Activated CD4-positive, alpha-beta T cell treated with anti-CD3 and anti-CD28 coated beads for 36 hours (primary cell): ENCODE results near the gene TRIM9. TPM values are rescaled to one million over a fixed set of nuclear protein-coding genes. Genes with fewer than 3 reads are reported as not detected.

Source experiments
- ATAC-seq: fragments of 200-7000 bp; cut with Tn5 transposase; one replicate; pipeline ENCODE4 v1.10.0; 2021; ENCODE audit warnings: mild to moderate bottlenecking, moderate library complexity
- CTCF ChIA-PET: fragments of 350-600 bp; sonication (Branson Sonifier 250); formaldehyde crosslinking; loops from one replicate; lab custom pipeline; 2021; ENCODE audit warnings: antibody characterized with exemption; lab: Charles Lee
- POLR2A ChIA-PET: fragments of 350-600 bp; sonication (Branson Sonifier 250); formaldehyde crosslinking; loops from one replicate; lab custom pipeline; 2021; ENCODE audit warnings: antibody characterized with exemption, inconsistent platforms; lab: Charles Lee
- DNase-seq: peaks from one replicate; pipeline ENCODE4 v3.0.0-alpha.2; 2020
- H3K27ac Mint-ChIP-seq: one replicate; pipeline ENCODE4 v1.8.0; 2021; ENCODE audit warnings: mixed read lengths
- H3K27me3 Mint-ChIP-seq: one replicate; pipeline ENCODE4 v1.8.0; 2021; ENCODE audit warnings: mixed read lengths
- H3K36me3 Mint-ChIP-seq: one replicate; pipeline ENCODE4 v1.8.0; 2021; ENCODE audit warnings: low read depth, mixed read lengths
- H3K4me1 Mint-ChIP-seq: one replicate; pipeline ENCODE4 v1.8.0; 2021; ENCODE audit warnings: mixed read lengths
- H3K4me3 Mint-ChIP-seq: one replicate; pipeline ENCODE4 v1.8.0; 2021; ENCODE audit warnings: mild to moderate bottlenecking, moderate library complexity, mixed read lengths
- H3K9me3 Mint-ChIP-seq: one replicate; pipeline ENCODE4 v1.8.0; 2021; ENCODE audit warnings: low read depth, mixed read lengths
- intact Hi-C, 2 experiments: fragments of 100-400 bp; cut with DNase I in 1 of 2; cut with micrococcal nuclease in 1 of 2; formaldehyde crosslinking; loops; one replicate each; pipeline versions ENCODE4 v1.14.2 to v1.15.1; 2022 to 2024; cut with DNase I, micrococcal nuclease
- total RNA-seq, 2 experiments: library from RNA; stranded (reverse); gene quantifications; one replicate each; pipeline ENCODE4 v1.2.3, GENCODE V29; 2021

TRIM9 gene
- total RNA-seq, 2 experiments from 2014 or later: 2.4 TPM

GRCh38 chr14:50978529-50978871, 116.4 kb downstream of the TRIM9 start:
- Mint-ChIP-seq H3K27me3 (no peaks in the 10 kb centered on the region), H3K9me3 (no peaks in the 10 kb centered on the region), H3K27ac (no peak overlapping the region), H3K4me3 (no peak overlapping the region), H3K36me3 (no peaks in the 10 kb centered on the region), H3K4me1 (no peaks in the 10 kb centered on the region)
- ATAC-seq (no peak), DNase-seq (no peak)
- intact Hi-C loops: no loop called here
- CTCF ChIA-PET: no interaction called here
- POLR2A ChIA-PET: no interaction called here

GRCh38 chr14:50977863-50978528, 116.9 kb downstream of the TRIM9 start:
- no peaks in the 10 kb centered on the region for H3K27me3 Mint-ChIP-seq
- no peak overlapping the region for H3K4me3 Mint-ChIP-seq
- H3K4me1 Mint-ChIP-seq: no peaks in the 10 kb centered on the region
- intact Hi-C loops: no loop called here
- no peaks in the 10 kb centered on the region for H3K9me3 Mint-ChIP-seq
- ChIA-PET CTCF (no interaction called here), POLR2A (no interaction called here)
- H3K27ac Mint-ChIP-seq: no peak overlapping the region
- DNase-seq (no peak), ATAC-seq (no peak)
- H3K36me3 Mint-ChIP-seq: no peaks in the 10 kb centered on the region

GRCh38 chr14:50974118-50974517, 120.8 kb downstream of the TRIM9 start:
- no peaks in the 10 kb centered on the region for H3K4me1 Mint-ChIP-seq
- no peak overlapping the region for H3K27ac Mint-ChIP-seq
- POLR2A ChIA-PET: no interaction called here
- ATAC-seq (no peak), DNase-seq (no peak)
- CTCF ChIA-PET: interaction anchor here (1.0 to 1.1 kb wide), 2 partner anchors 10 to 20 kb away, joined by 3 to 4 read pairs; no protein-coding TSS in a partner anchor
- no peak overlapping the region for H3K4me3 Mint-ChIP-seq
- intact Hi-C loops: no loop called here
- peaks cover 4% of the 10 kb centered on the region for H3K27me3 Mint-ChIP-seq
- H3K36me3 Mint-ChIP-seq: no peaks in the 10 kb centered on the region
- no peaks in the 10 kb centered on the region for H3K9me3 Mint-ChIP-seq

GRCh38 chr14:50972734-50973133, 122.2 kb downstream of the TRIM9 start:
- no peaks in the 10 kb centered on the region for H3K9me3 Mint-ChIP-seq
- H3K4me3 Mint-ChIP-seq: no peak overlapping the region
- intact Hi-C loops: no loop called here

GRCh38 chr14:50970886-50971781, 123.8 kb downstream of the TRIM9 start:
- Mint-ChIP-seq H3K4me3 (no peak overlapping the region), H3K27me3 (peaks cover 4% of the 10 kb centered on the region), H3K27ac (no peak overlapping the region), H3K9me3 (no peaks in the 10 kb centered on the region), H3K4me1 (no peaks in the 10 kb centered on the region), H3K36me3 (no peaks in the 10 kb centered on the region)
- no peak for DNase-seq
- ATAC-seq: no peak
- ChIA-PET CTCF (interaction anchor here (0.5 kb wide), 1 partner anchor 701 kb away, joined by 3 read pairs; no protein-coding TSS in a partner anchor), POLR2A (no interaction called here)
- intact Hi-C loops: no loop called here

More at GRCh38 chr14:50972734-50973133, 122.2 kb downstream of the TRIM9 start:
- ATAC-seq (no peak), DNase-seq (no peak)
- Mint-ChIP-seq H3K27ac (no peak overlapping the region), H3K36me3 (no peaks in the 10 kb centered on the region), H3K27me3 (peaks cover 4% of the 10 kb centered on the region), H3K4me1 (no peaks in the 10 kb centered on the region)
- POLR2A ChIA-PET: no interaction called here
- CTCF ChIA-PET: no interaction called here

- Mint-ChIP-seq H3K27ac (no peak overlapping the region), H3K4me3 (no peak overlapping the region), H3K27me3 (peaks cover 4% of the 10 kb centered on the region), H3K36me3 (no peaks in the 10 kb centered on the region), H3K9me3 (no peaks in the 10 kb centered on the region), H3K4me1 (no peaks in the 10 kb centered on the region)
- POLR2A ChIA-PET: no interaction called here
- CTCF ChIA-PET: interaction anchor here (0.7 to 0.9 kb wide), 2 partner anchors 21 to 85 kb away, joined by 3 read pairs; no protein-coding TSS in a partner anchor
- no peak for ATAC-seq
- intact Hi-C loops: no loop called here
- DNase-seq: no peak
Measured at GRCh38 chr14:50967790-50968189, 127.1 kb downstream of the TRIM9 start.

GRCh38 chr14:50967103-50967502, 127.8 kb downstream of the TRIM9 start:
- POLR2A ChIA-PET: no interaction called here
- H3K4me1 Mint-ChIP-seq: no peaks in the 10 kb centered on the region
- CTCF ChIA-PET: interaction anchor here (0.6 to 0.7 kb wide), 2 partner anchors 8 to 22 kb away, joined by 3 read pairs; no protein-coding TSS in a partner anchor

GRCh38 chr14:50964683-50965390, 130.1 kb downstream of the TRIM9 start:
- Mint-ChIP-seq H3K27me3 (no peaks in the 10 kb centered on the region), H3K36me3 (no peaks in the 10 kb centered on the region), H3K4me1 (no peaks in the 10 kb centered on the region), H3K9me3 (no peaks in the 10 kb centered on the region), H3K27ac (no peak overlapping the region), H3K4me3 (no peak overlapping the region)
- intact Hi-C loops: no loop called here
- CTCF ChIA-PET: interaction anchor here (0.9 kb wide), 1 partner anchor 9 kb away, joined by 4 read pairs; no protein-coding TSS in a partner anchor
- DNase-seq (no peak), ATAC-seq (no peak)
- POLR2A ChIA-PET: no interaction called here

More at GRCh38 chr14:50967103-50967502, 127.8 kb downstream of the TRIM9 start:
- Mint-ChIP-seq H3K27me3 (peaks cover 2% of the 10 kb centered on the region), H3K36me3 (no peaks in the 10 kb centered on the region), H3K27ac (no peak overlapping the region), H3K4me3 (no peak overlapping the region), H3K9me3 (no peaks in the 10 kb centered on the region)
- intact Hi-C loops: no loop called here
- DNase-seq (no peak), ATAC-seq (no peak)

GRCh38 chr14:50963919-50964318, 131.0 kb downstream of the TRIM9 start:
- DNase-seq (no peak), ATAC-seq (no peak)
- no peak overlapping the region for H3K4me3 Mint-ChIP-seq
- no peaks in the 10 kb centered on the region for H3K4me1 Mint-ChIP-seq
- H3K27ac Mint-ChIP-seq: no peak overlapping the region
- intact Hi-C loops: no loop called here
- no peaks in the 10 kb centered on the region for H3K27me3 Mint-ChIP-seq
- H3K9me3 Mint-ChIP-seq: no peaks in the 10 kb centered on the region
- H3K36me3 Mint-ChIP-seq: no peaks in the 10 kb centered on the region
- POLR2A ChIA-PET: no interaction called here
- CTCF ChIA-PET: interaction anchor here (0.9 kb wide), 1 partner anchor 10 kb away, joined by 4 read pairs; no protein-coding TSS in a partner anchor

- Mint-ChIP-seq H3K4me3 (no peak overlapping the region), H3K9me3 (no peaks in the 10 kb centered on the region), H3K36me3 (no peaks in the 10 kb centered on the region), H3K4me1 (no peaks in the 10 kb centered on the region), H3K27me3 (no peaks in the 10 kb centered on the region), H3K27ac (no peak overlapping the region)
- ATAC-seq: no peak
- CTCF ChIA-PET: no interaction called here
- no peak for DNase-seq
- POLR2A ChIA-PET: interaction anchor here (0.6 kb wide), 1 partner anchor 653 kb away, joined by 3 read pairs; no protein-coding TSS in a partner anchor
- intact Hi-C loops: no loop called here
Measured at GRCh38 chr14:50961605-50962221, 133.2 kb downstream of the TRIM9 start.

GRCh38 chr14:50957296-50957695, 137.6 kb downstream of the TRIM9 start:
- Mint-ChIP-seq H3K36me3 (no peaks in the 10 kb centered on the region), H3K9me3 (no peaks in the 10 kb centered on the region), H3K27ac (no peak overlapping the region), H3K4me3 (no peak overlapping the region), H3K4me1 (peaks cover 13% of the 10 kb centered on the region), H3K27me3 (no peaks in the 10 kb centered on the region)
- ChIA-PET CTCF (interaction anchor here (0.7 to 0.8 kb wide), 2 partner anchors 65 to 714 kb away, joined by 3 to 4 read pairs; no protein-coding TSS in a partner anchor), POLR2A (interaction anchor here (0.7 kb wide), 1 partner anchor 1139 kb away, joined by 3 read pairs; no protein-coding TSS in a partner anchor)
- intact Hi-C loops: loop anchor here in 1 of 2 experiments (10.0 kb wide), 1 partner anchor 268 kb away; no protein-coding TSS in a partner anchor
- ATAC-seq: no peak
- no peak for DNase-seq
